CD8-positive, alpha-beta memory T cell (primary cell): ENCODE measurements around the gene TMEM14C. TPM values are rescaled to one million over a fixed set of nuclear protein-coding genes. Genes with fewer than 3 reads are reported as not detected.
A peak's percentile ranks its signal among the peaks of the same experiment; 100 is the strongest.

Experiments used
- CTCF ChIA-PET: fragments of 350-600 bp; sonication (Branson Sonifier 250); formaldehyde crosslinking; loops from one replicate; lab custom pipeline; 2021; ENCODE audit warnings: antibody characterized with exemption; lab: Charles Lee
- POLR2A ChIA-PET: fragments of 350-600 bp; sonication (Branson Sonifier 250); formaldehyde crosslinking; loops from one replicate; lab custom pipeline; 2021; ENCODE audit warnings: antibody characterized with exemption; lab: Charles Lee
- DNase-seq, 5 donors: peaks; one replicate each; pipeline versions ENCODE4 v3.0.0 to v3.0.0-alpha.2; 2020 to 2022; ENCODE audit warnings: mixed read lengths in 1 of 5
- H3K27ac ChIP-seq: one replicate; pipeline ENCODE4 v1.7.0; 2013; ENCODE audit warnings: low read depth, mild to moderate bottlenecking, low read length, moderate library complexity
- H3K27me3 ChIP-seq: 2 replicates; pipeline ENCODE4 v1.7.0; 2013; ENCODE audit warnings: low read length, mild to moderate bottlenecking; ENCODE audit not compliant: insufficient read depth, poor library complexity, severe bottlenecking
- H3K36me3 ChIP-seq: 2 replicates; pipeline ENCODE4 v1.7.0; 2013; ENCODE audit warnings: mild to moderate bottlenecking, low read length, moderate library complexity; ENCODE audit not compliant: insufficient read depth
- H3K4me1 ChIP-seq: 2 replicates; pipeline ENCODE4 v1.7.0; 2013; ENCODE audit warnings: mild to moderate bottlenecking, low read length, moderate library complexity; ENCODE audit not compliant: insufficient read depth
- H3K4me3 ChIP-seq: 2 replicates; pipeline ENCODE4 v1.7.0; 2013; ENCODE audit warnings: mild to moderate bottlenecking, low read length
- H3K9me3 ChIP-seq: 2 replicates; pipeline ENCODE4 v1.7.0; 2013; ENCODE audit warnings: mild to moderate bottlenecking, low read length
- H3K27ac Mint-ChIP-seq, 8 donors: one replicate each; pipeline ENCODE4 v1.8.0; 2020 to 2021; ENCODE audit warnings: mixed read lengths in 8 of 8, mild to moderate bottlenecking in 6 of 8, inconsistent platforms in 3 of 8, moderate library complexity in 3 of 8
- H3K27me3 Mint-ChIP-seq, 2 donors: one replicate each; pipeline ENCODE4 v1.8.0; 2020 to 2021; ENCODE audit warnings: mixed read lengths in 2 of 2, mild to moderate bottlenecking in 1 of 2, moderate library complexity in 1 of 2
- H3K36me3 Mint-ChIP-seq, 3 donors: one replicate each; pipeline ENCODE4 v1.8.0; 2020 to 2021; ENCODE audit warnings: mixed read lengths in 3 of 3, inconsistent platforms in 1 of 3, mild to moderate bottlenecking in 1 of 3
- H3K4me1 Mint-ChIP-seq, 3 donors: one replicate each; pipeline ENCODE4 v1.8.0; 2020 to 2021; ENCODE audit warnings: mixed read lengths in 3 of 3, inconsistent platforms in 1 of 3, mild to moderate bottlenecking in 1 of 3
- H3K4me3 Mint-ChIP-seq, 7 donors: one replicate each; pipeline ENCODE4 v1.8.0; 2020 to 2021; ENCODE audit warnings: mixed read lengths in 7 of 7, mild to moderate bottlenecking in 6 of 7, moderate library complexity in 4 of 7, inconsistent platforms in 2 of 7
- H3K9me3 Mint-ChIP-seq, 5 donors: one replicate each; pipeline ENCODE4 v1.8.0; 2020 to 2022; ENCODE audit warnings: mixed read lengths in 5 of 5, mild to moderate bottlenecking in 3 of 5, moderate library complexity in 2 of 5, inconsistent platforms in 1 of 5
- polyA plus RNA-seq: library from polyadenylated mRNA; unstranded; fragments of 300-500 nt; fragmentation: Illumina TruSeq; gene quantifications from one replicate; pipeline ENCODE4 v1.2.3, GENCODE V29; 2021
- total RNA-seq, 2 experiments: library from RNA; stranded (reverse); gene quantifications; one replicate each; pipeline ENCODE4 v1.2.3, GENCODE V29; 2021

TMEM14C gene
- total and polyA plus RNA-seq, 3 experiments from 2014 or later: 62.8 to 79.8 (median 68.0) TPM

- Histone ChIP-seq H3K27ac (peak overlapping the region; percentile 84), H3K9me3 (no peaks in the 10 kb centered on the region), H3K4me3 (peak overlapping the region; percentile 83), H3K36me3 (no peaks in the 10 kb centered on the region), H3K4me1 (peaks cover 35% of the 10 kb centered on the region), H3K27me3 (no peaks in the 10 kb centered on the region)
- DNase-seq: peak in 1 of 5 donors; percentile 19
- H3K4me3 Mint-ChIP-seq: peak overlapping the region; percentile 85 to 97 (median 94)
- peaks cover 0 to 3% (median 0%) of the 10 kb centered on the region in 5 donors for H3K9me3 Mint-ChIP-seq
- H3K27ac Mint-ChIP-seq: peak overlapping the region; percentile 81 to 98 (median 92)
- ChIA-PET POLR2A (interaction anchor here (1.0 kb wide), 1 partner anchor 28 kb away, joined by 5 read pairs; the partner anchor contains the start of genes C6orf52 and PAK1IP1), CTCF (interaction anchor here (1.3 to 3.1 kb wide), 2 partner anchors 20 to 28 kb away, joined by 3 to 11 read pairs; partner anchors contain the start of genes C6orf52 and PAK1IP1)
- H3K4me1 Mint-ChIP-seq: peaks cover 55 to 82% (median 77%) of the 10 kb centered on the region in 3 donors
- peaks cover 0 to 19% (median 3%) of the 10 kb centered on the region in 3 donors for H3K36me3 Mint-ChIP-seq
- H3K27me3 Mint-ChIP-seq: no peaks in the 10 kb centered on the region
Measured at GRCh38 chr6:10722570-10722819, 375 bp upstream of the TMEM14C start.

GRCh38 chr6:10723567-10723881 is 654 bp downstream of the TMEM14C start:
- no peaks in the 10 kb centered on the region for H3K36me3 ChIP-seq
- Mint-ChIP-seq H3K27ac (peak overlapping the region; percentile 81 to 98 (median 95)), H3K9me3 (peaks cover 0 to 3% (median 0%) of the 10 kb centered on the region in 5 donors), H3K4me1 (peaks cover 60 to 88% (median 80%) of the 10 kb centered on the region in 3 donors), H3K36me3 (peaks cover 0 to 26% (median 3%) of the 10 kb centered on the region in 3 donors), H3K4me3 (peak overlapping the region; percentile 85 to 97 (median 94)), H3K27me3 (no peaks in the 10 kb centered on the region)
- ChIA-PET CTCF (interaction anchor here (3.1 kb wide), 1 partner anchor 29 kb away, joined by 11 read pairs; the partner anchor contains the start of genes C6orf52 and PAK1IP1), POLR2A (no interaction called here)
- peak overlapping the region; percentile 83 for H3K4me3 ChIP-seq
- H3K4me1 ChIP-seq: peaks cover 35% of the 10 kb centered on the region
- no peaks in the 10 kb centered on the region for H3K27me3 ChIP-seq
- peak overlapping the region; percentile 84 for H3K27ac ChIP-seq
- H3K9me3 ChIP-seq: no peaks in the 10 kb centered on the region
- no peak for DNase-seq

- H3K9me3 ChIP-seq: no peaks in the 10 kb centered on the region
- Mint-ChIP-seq H3K4me3 (peak overlapping the region in 3 of 7 donors; percentile 33 to 85 (median 53)), H3K36me3 (peaks cover 0 to 33% (median under 1%) of the 10 kb centered on the region in 3 donors), H3K27me3 (no peaks in the 10 kb centered on the region), H3K4me1 (peaks cover 54 to 75% (median 67%) of the 10 kb centered on the region in 3 donors), H3K27ac (peak overlapping the region in 5 of 8 donors; percentile 33 to 87 (median 40)), H3K9me3 (no peaks in the 10 kb centered on the region)
- ChIA-PET POLR2A (no interaction called here), CTCF (no interaction called here)
- H3K27ac ChIP-seq: no peak overlapping the region
- peaks cover 35% of the 10 kb centered on the region for H3K4me1 ChIP-seq
- no peaks in the 10 kb centered on the region for H3K27me3 ChIP-seq
- no peak overlapping the region for H3K4me3 ChIP-seq
- no peaks in the 10 kb centered on the region for H3K36me3 ChIP-seq
- DNase-seq: no peak
Measured at GRCh38 chr6:10725044-10725443, 2.2 kb downstream of the TMEM14C start.

- ChIA-PET CTCF (no interaction called here), POLR2A (no interaction called here)
- no peaks in the 10 kb centered on the region for H3K27me3 Mint-ChIP-seq
- H3K27me3 ChIP-seq: no peaks in the 10 kb centered on the region
- H3K27ac Mint-ChIP-seq: peak overlapping the region in 6 of 8 donors; percentile 30 to 87 (median 68)
- H3K4me1 Mint-ChIP-seq: peaks cover 54 to 79% (median 67%) of the 10 kb centered on the region in 3 donors
- peaks cover 0 to 40% (median 6%) of the 10 kb centered on the region in 3 donors for H3K36me3 Mint-ChIP-seq
- no peaks in the 10 kb centered on the region for H3K9me3 Mint-ChIP-seq
- peak overlapping the region in 2 of 7 donors; percentile 10 to 23 for H3K4me3 Mint-ChIP-seq
- H3K4me3 ChIP-seq: no peak overlapping the region
- H3K27ac ChIP-seq: no peak overlapping the region
- DNase-seq: no peak
- no peaks in the 10 kb centered on the region for H3K36me3 ChIP-seq
- H3K9me3 ChIP-seq: no peaks in the 10 kb centered on the region
- peaks cover 35% of the 10 kb centered on the region for H3K4me1 ChIP-seq
Measured at GRCh38 chr6:10725716-10726115, 2.8 kb downstream of the TMEM14C start.

- H3K36me3 Mint-ChIP-seq: peaks cover 0 to 53% (median 6%) of the 10 kb centered on the region in 3 donors
- H3K27ac ChIP-seq: no peak overlapping the region
- peaks cover 4% of the 10 kb centered on the region for H3K4me1 ChIP-seq
- peaks cover 27 to 49% (median 40%) of the 10 kb centered on the region in 3 donors for H3K4me1 Mint-ChIP-seq
- H3K27me3 Mint-ChIP-seq: no peaks in the 10 kb centered on the region
- H3K27ac Mint-ChIP-seq: peak overlapping the region in 3 of 8 donors; percentile 23 to 78 (median 71)
- no peaks in the 10 kb centered on the region for H3K36me3 ChIP-seq
- no peaks in the 10 kb centered on the region for H3K9me3 Mint-ChIP-seq
- no peak overlapping the region for H3K4me3 ChIP-seq
- ChIA-PET POLR2A (no interaction called here), CTCF (no interaction called here)
- no peaks in the 10 kb centered on the region for H3K9me3 ChIP-seq
- peak overlapping the region in 1 of 7 donors; percentile 61 for H3K4me3 Mint-ChIP-seq
- DNase-seq: no peak
- no peaks in the 10 kb centered on the region for H3K27me3 ChIP-seq
Measured at GRCh38 chr6:10730254-10730653, 7.4 kb downstream of the TMEM14C start.

- Histone ChIP-seq H3K36me3 (no peaks in the 10 kb centered on the region), H3K4me3 (no peak overlapping the region), H3K9me3 (no peaks in the 10 kb centered on the region), H3K4me1 (peaks cover 4% of the 10 kb centered on the region), H3K27me3 (no peaks in the 10 kb centered on the region), H3K27ac (no peak overlapping the region)
- peaks cover 8 to 23% (median 15%) of the 10 kb centered on the region in 3 donors for H3K4me1 Mint-ChIP-seq
- H3K4me3 Mint-ChIP-seq: peak overlapping the region in 6 of 7 donors; percentile 48 to 79 (median 59)
- ChIA-PET POLR2A (no interaction called here), CTCF (interaction anchor here (0.9 kb wide), 1 partner anchor 12 kb away, joined by 3 read pairs; no protein-coding TSS in a partner anchor)
- no peaks in the 10 kb centered on the region for H3K27me3 Mint-ChIP-seq
- peaks cover 0 to 34% (median 6%) of the 10 kb centered on the region in 3 donors for H3K36me3 Mint-ChIP-seq
- H3K9me3 Mint-ChIP-seq: no peaks in the 10 kb centered on the region
- peak overlapping the region in 7 of 8 donors; percentile 25 to 91 (median 65) for H3K27ac Mint-ChIP-seq
- DNase-seq: peak in 4 of 5 donors; percentile 22 to 73 (median 45)
Measured at GRCh38 chr6:10733151-10733715, 10.4 kb downstream of the TMEM14C start.

- Mint-ChIP-seq H3K9me3 (no peaks in the 10 kb centered on the region), H3K27me3 (no peaks in the 10 kb centered on the region), H3K4me1 (peaks cover 7 to 19% (median 15%) of the 10 kb centered on the region in 3 donors), H3K27ac (peak overlapping the region in 4 of 8 donors; percentile 30 to 65 (median 48)), H3K36me3 (peaks cover 0 to 28% (median 9%) of the 10 kb centered on the region in 3 donors), H3K4me3 (peak overlapping the region in 1 of 7 donors; percentile 60)
- CTCF ChIA-PET: interaction anchor here (0.9 kb wide), 1 partner anchor 13 kb away, joined by 3 read pairs; no protein-coding TSS in a partner anchor
- POLR2A ChIA-PET: no interaction called here
- Histone ChIP-seq H3K9me3 (no peaks in the 10 kb centered on the region), H3K4me1 (peaks cover 4% of the 10 kb centered on the region), H3K4me3 (no peak overlapping the region), H3K27me3 (no peaks in the 10 kb centered on the region), H3K36me3 (no peaks in the 10 kb centered on the region), H3K27ac (no peak overlapping the region)
- DNase-seq: no peak
Measured at GRCh38 chr6:10733863-10734262, 11.0 kb downstream of the TMEM14C start.

- CTCF ChIA-PET: no interaction called here
- H3K9me3 Mint-ChIP-seq: no peaks in the 10 kb centered on the region
Measured at GRCh38 chr6:10736731-10737130, 13.9 kb downstream of the TMEM14C start.

More at GRCh38 chr6:10736731-10737130, 13.9 kb downstream of the TMEM14C start:
- peaks cover 4% of the 10 kb centered on the region for H3K4me1 ChIP-seq
- no peak for DNase-seq
- H3K27ac ChIP-seq: no peak overlapping the region
- no peaks in the 10 kb centered on the region for H3K27me3 ChIP-seq
- POLR2A ChIA-PET: no interaction called here
- no peak overlapping the region for H3K4me3 ChIP-seq
- no peaks in the 10 kb centered on the region for H3K9me3 ChIP-seq
- Mint-ChIP-seq H3K27me3 (no peaks in the 10 kb centered on the region), H3K27ac (no peak overlapping the region), H3K36me3 (peaks cover 0 to 13% (median 3%) of the 10 kb centered on the region in 3 donors), H3K4me3 (no peak overlapping the region), H3K4me1 (peaks cover 7 to 15% (median 15%) of the 10 kb centered on the region in 3 donors)
- H3K36me3 ChIP-seq: no peaks in the 10 kb centered on the region
